GM10266 (cell line): Measurements from ENCODE around the gene RNLS.

Experiments
- DNase-seq: peaks from one replicate; pipeline ENCODE4 v3.0.0; 2012; ENCODE audit errors: extremely low spot score
- TF ChIP-seq, protein P1 (sequence below): IDR thresholded peaks from 2 replicates; pipeline ENCODE4 v1.5.1; 2012; ENCODE audit warnings: mild to moderate bottlenecking, low read depth; ENCODE audit not compliant: control insufficient read depth, insufficient read depth; ENCODE audit errors: missing control alignments

Gene RNLS

DNA sequence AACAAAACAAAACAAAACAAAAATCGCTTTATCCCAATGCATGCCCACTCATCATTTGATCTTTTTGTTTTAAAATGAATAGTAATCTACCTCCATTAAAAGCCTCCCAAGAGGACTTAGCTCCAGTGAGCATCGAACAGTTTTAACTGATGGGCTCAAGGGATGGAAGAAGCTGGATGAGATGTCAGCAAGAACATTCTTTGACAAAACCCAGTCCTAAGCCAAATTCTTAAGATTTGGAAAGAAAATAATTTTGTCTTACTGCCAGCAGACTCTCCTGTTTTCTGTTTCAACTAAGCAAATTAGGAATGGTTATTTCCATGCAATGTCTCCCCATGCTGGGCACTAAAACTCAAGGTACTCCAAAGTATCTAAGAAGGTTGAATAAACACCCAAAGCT lies 127.3 kb downstream of the RNLS start:
- TF ChIP-seq, protein P1, sequence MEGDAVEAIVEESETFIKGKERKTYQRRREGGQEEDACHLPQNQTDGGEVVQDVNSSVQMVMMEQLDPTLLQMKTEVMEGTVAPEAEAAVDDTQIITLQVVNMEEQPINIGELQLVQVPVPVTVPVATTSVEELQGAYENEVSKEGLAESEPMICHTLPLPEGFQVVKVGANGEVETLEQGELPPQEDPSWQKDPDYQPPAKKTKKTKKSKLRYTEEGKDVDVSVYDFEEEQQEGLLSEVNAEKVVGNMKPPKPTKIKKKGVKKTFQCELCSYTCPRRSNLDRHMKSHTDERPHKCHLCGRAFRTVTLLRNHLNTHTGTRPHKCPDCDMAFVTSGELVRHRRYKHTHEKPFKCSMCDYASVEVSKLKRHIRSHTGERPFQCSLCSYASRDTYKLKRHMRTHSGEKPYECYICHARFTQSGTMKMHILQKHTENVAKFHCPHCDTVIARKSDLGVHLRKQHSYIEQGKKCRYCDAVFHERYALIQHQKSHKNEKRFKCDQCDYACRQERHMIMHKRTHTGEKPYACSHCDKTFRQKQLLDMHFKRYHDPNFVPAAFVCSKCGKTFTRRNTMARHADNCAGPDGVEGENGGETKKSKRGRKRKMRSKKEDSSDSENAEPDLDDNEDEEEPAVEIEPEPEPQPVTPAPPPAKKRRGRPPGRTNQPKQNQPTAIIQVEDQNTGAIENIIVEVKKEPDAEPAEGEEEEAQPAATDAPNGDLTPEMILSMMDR = no peak
- no peak for DNase-seq

DNA sequence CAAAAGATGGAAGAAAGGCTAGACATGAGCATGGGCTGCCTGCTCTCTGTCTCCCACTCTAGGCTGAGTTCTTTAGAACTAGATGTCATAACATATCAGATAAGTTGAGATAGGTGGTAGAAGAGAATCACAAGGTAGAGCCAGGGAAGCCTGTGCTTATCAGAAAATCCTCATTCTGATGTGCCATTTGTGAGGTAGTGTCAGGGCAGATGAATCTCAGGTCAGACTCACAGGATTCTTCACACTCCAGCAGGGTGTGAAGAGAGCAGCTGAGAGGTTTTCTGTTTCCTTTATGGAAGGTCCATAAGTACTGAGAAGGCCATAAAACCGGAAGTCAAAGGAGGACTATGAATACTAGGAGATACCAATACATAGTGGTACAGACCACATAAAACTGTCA lies 132.9 kb downstream of the RNLS start:
- TF ChIP-seq, protein P1 = no peak
- no peak for DNase-seq

DNA sequence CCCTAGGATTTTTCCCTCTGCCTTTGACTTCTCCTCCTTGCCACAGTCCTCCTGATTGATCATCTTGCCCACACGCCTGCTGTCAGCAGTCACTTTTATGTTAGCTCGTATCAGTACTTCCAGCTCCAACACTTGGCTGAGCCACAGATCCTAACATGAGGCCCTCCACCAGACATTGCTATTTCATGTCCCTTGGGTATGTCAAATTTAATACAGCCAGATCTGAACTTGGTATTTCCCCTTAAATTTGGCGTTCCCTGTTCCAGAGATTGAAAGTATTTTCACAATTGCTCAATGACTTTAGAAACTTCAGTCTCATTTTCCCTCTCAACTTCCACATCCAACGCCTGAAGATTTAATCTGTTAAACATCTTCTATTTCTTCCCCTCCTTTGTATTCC lies 140.4 kb downstream of the RNLS start:
- TF ChIP-seq, protein P1 = no peak
- DNase-seq = no peak

DNA sequence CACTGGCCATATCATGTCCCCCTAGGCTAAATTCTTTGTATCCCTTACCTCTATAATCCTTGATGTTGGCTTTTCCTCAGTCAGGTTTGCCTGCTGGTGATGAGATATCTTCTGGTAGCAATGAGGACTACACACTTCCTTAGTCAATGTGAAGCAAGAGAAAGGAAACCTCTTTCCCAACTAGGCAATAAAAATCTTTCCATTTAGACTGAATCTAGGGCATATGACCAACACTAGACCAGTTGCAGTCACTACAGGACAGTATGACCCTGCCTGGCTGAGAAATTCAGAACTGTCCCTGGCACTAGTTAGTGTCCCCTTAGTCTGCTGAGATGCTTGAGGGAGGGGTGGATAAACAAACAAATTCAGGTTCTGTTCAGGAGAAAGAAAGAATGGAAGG lies 142.6 kb downstream of the RNLS start:
- TF ChIP-seq, protein P1 = no peak

DNA sequence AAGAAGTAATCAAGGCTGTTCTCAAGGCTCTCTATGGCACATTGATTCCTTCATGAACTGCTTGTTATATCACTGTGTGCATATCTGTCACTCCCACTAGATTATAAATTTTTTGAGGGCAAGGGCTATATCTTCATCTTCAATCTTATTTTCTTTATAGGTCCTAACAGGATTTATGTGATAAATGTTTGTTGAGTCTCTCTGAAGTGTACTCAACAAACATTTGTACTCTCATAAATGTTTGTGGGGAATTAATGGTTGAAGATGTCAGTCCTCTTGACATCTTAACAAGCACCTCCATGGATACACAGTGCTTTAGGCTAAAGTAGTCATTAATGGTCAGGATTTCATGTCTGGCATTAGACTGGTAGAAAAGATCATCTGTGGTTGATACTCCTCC lies 143.2 kb downstream of the RNLS start:
- TF ChIP-seq, protein P1 = no peak
- no peak for DNase-seq

More for the DNA sequence above, 142.6 kb downstream of the RNLS start:
- DNase-seq = no peak

DNA sequence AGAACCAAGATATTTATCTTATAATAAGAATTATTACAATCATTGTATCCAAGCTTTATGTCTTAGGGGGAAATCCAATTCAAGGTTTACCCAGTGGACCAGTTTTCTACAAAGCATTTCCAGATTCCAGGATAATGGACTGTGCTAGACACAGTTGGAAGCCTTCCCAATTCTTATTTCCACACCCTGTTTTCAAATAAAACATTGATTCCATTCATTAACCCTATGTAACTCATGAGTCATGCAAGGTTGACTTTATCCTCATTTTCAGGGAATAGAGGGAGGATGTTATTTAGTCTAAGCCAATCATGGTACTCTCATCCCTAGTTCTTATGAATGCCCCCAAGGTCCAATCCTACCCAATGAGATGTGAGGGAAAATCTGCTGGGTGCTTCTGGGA lies 145.7 kb downstream of the RNLS start:
- DNase-seq = no peak
- TF ChIP-seq, protein P1 = no peak

DNA sequence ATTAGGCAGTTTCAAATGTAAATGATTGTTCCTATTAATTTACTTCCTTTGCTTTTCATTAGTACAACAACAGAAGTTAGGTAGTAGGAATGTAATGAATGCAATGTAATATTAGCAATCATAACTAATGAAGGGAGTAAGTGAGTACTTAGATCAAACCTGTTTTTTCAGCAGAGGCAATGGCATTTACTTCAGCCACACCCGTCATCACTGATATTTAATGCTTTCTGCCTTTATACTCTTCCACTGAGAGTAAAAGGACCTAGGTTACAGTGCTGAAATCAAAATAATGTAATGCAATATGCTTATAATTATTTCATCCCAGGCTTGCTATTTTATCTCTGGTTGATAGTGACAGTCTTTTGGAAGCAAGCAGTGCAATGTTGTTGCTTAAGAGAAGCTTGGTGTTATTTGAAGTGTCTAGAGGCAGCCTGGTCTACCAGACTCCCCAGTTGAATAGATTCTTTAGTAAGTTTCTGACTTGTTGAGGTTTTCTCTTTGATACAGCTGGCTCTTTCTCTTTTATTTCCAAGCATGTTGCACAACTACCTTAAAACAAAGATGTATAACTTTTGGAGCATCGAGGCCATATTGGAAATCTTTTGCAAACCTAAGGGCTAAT lies 149.4 kb downstream of the RNLS start:
- TF ChIP-seq, protein P1 = no peak
- no peak for DNase-seq
